Calu3 (cell line): ENCODE results near the gene PMVK. TPM values are rescaled to one million over a fixed set of nuclear protein-coding genes. Genes with fewer than 3 reads are reported as not detected.

ENCODE experiments used
- BruUV-seq: library from RNA; stranded (reverse); fragments of 400-500 nt; replicated peaks from 2 replicates; lab custom pipeline; 2021; lab: Mats Ljungman, UMichigan
- CTCF ChIA-PET: fragments of 300-600 bp; sonication (Branson Sonifier 250); formaldehyde crosslinking; loops from one replicate; lab custom pipeline; 2022; ENCODE audit warnings: antibody characterized with exemption; lab: Charles Lee
- DNase-seq: peaks from one replicate; pipeline ENCODE4 v3.0.0; 2022
- H3K27ac Mint-ChIP-seq: one replicate; pipeline ENCODE4 v1.8.0; 2022; ENCODE audit warnings: mixed read lengths; ENCODE audit not compliant: unreplicated experiment
- H3K27me3 Mint-ChIP-seq: one replicate; pipeline ENCODE4 v1.8.0; 2022; ENCODE audit warnings: mixed read lengths; ENCODE audit not compliant: unreplicated experiment
- H3K36me3 Mint-ChIP-seq: one replicate; pipeline ENCODE4 v1.8.0; 2022; ENCODE audit warnings: mild to moderate bottlenecking, moderate library complexity, mixed read lengths; ENCODE audit not compliant: insufficient read depth, unreplicated experiment
- H3K4me1 Mint-ChIP-seq: one replicate; pipeline ENCODE4 v1.8.0; 2022; ENCODE audit warnings: mild to moderate bottlenecking, low read depth, mixed read lengths; ENCODE audit not compliant: unreplicated experiment
- H3K4me3 Mint-ChIP-seq: one replicate; pipeline ENCODE4 v1.8.0; 2022; ENCODE audit warnings: mild to moderate bottlenecking, low read depth, moderate library complexity, mixed read lengths; ENCODE audit not compliant: unreplicated experiment
- H3K9me3 Mint-ChIP-seq: one replicate; pipeline ENCODE4 v1.8.0; 2022; ENCODE audit warnings: low read depth, mixed read lengths; ENCODE audit not compliant: unreplicated experiment
- intact Hi-C: fragments of 100-400 bp; cut with micrococcal nuclease; formaldehyde crosslinking; loops from one replicate; pipeline ENCODE4 v1.10.0; 2022; ENCODE audit not compliant: unreplicated experiment
- total RNA-seq: library from RNA; stranded (reverse); gene quantifications from 2 replicates; pipeline ENCODE4 v1.2.3, GENCODE V29; 2022
- TF ChIP-seq, protein P1 (sequence below): fragments of 200-600 bp; IDR thresholded peaks from one replicate; pipeline ENCODE4 v1.8.0; 2022; ENCODE audit warnings: antibody characterized with exemption; ENCODE audit not compliant: unreplicated experiment

Gene PMVK
- total RNA-seq, 1 experiment from 2014 or later, result 47.3 TPM

DNA sequence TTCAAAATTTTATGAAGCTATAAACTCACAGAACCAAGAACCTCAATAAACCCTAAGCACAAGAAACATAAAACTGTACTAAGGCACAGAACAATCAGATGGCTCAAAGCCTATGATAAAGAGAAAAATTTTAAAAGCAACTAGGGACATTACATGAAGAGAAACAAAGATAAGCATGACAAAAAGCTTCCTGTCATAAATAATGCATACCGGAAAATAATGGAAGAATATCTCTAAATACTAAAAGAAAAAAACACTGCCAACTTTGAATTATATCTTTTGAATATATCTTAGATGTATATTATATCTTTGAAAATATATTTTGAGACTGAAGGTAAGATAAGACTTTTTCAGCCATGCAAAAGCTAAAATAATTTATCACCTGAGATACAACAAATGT is 45.1 kb downstream of the PMVK start:
- Mint-ChIP-seq H3K27ac (no peak overlapping the region), H3K36me3 (no peaks in the 10 kb centered on the region), H3K9me3 (no peaks in the 10 kb centered on the region), H3K4me3 (no peak overlapping the region), H3K27me3 (peaks cover 64% of the 10 kb centered on the region), H3K4me1 (no peaks in the 10 kb centered on the region)
- intact Hi-C loops, result no loop called here
- BruUV-seq, result no TSS peak
- DNase-seq, result no peak
- CTCF ChIA-PET, result interaction anchor here (0.6 kb wide), 1 partner anchor 465 kb away, joined by 3 read pairs; no protein-coding TSS in a partner anchor
- TF ChIP-seq, protein P1, sequence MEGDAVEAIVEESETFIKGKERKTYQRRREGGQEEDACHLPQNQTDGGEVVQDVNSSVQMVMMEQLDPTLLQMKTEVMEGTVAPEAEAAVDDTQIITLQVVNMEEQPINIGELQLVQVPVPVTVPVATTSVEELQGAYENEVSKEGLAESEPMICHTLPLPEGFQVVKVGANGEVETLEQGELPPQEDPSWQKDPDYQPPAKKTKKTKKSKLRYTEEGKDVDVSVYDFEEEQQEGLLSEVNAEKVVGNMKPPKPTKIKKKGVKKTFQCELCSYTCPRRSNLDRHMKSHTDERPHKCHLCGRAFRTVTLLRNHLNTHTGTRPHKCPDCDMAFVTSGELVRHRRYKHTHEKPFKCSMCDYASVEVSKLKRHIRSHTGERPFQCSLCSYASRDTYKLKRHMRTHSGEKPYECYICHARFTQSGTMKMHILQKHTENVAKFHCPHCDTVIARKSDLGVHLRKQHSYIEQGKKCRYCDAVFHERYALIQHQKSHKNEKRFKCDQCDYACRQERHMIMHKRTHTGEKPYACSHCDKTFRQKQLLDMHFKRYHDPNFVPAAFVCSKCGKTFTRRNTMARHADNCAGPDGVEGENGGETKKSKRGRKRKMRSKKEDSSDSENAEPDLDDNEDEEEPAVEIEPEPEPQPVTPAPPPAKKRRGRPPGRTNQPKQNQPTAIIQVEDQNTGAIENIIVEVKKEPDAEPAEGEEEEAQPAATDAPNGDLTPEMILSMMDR, result no peak

DNA sequence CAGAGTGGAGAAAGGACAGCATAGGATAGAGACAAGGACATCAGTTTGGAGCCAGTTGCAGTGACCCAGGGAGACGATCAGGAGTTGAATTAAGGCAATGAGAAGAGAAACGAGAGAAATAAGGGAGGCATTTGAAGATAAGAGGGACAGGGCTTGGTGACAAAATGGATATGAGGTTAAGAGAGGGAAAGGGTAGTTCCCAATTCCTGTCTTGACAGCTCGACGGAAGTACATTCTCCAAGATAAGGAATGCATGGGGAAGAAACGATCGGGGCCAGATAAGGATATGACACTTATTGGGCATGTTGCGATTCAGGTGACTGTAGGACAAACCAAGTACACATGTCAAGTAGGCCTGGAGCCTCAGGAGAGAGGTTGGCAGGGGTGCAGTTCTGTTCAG is 47.8 kb downstream of the PMVK start:
- Mint-ChIP-seq H3K36me3 (no peaks in the 10 kb centered on the region), H3K27me3 (peaks cover 66% of the 10 kb centered on the region), H3K27ac (no peak overlapping the region), H3K9me3 (no peaks in the 10 kb centered on the region), H3K4me3 (no peak overlapping the region), H3K4me1 (no peaks in the 10 kb centered on the region)
- intact Hi-C loops, result no loop called here
- TF ChIP-seq, protein P1, result no peak
- CTCF ChIA-PET, result no interaction called here
- no peak for DNase-seq
- BruUV-seq, result no TSS peak

DNA sequence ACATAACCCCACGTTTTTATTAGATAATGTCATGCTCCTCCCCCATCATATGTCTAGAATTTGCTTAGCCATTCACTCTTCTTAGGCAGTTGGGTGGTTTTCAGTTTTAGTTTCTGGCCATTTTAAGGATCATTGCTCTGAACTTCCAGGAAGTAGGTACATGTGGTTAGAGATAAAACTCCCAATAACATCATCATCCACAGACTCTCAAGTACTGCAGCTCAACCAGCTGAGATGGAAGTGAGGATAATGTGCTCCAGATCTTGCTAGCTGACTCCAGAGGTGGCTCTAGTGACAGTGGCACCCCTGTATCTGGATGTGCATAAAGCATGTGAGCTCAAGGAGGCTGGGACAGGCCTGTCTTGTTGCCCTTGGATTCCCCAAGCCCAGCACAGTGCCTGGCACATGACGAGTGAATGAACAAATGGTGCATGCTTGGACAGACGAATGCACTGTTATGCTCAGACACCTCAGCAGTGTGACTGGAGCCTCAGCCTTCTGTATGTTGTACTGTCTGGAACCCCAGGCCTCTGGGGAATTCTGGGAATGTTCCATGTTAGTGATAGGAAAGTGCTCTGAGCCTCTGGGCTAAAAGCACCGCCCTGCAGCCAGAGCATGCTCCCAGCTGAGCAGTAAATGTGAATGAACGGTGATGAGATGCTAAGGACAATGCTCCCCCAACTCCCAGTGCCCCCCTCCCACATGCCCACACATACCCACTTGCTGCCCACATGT is 50.1 kb downstream of the PMVK start:
- DNase-seq, result no peak
- BruUV-seq, result no TSS peak
- no peak overlapping the region for H3K4me3 Mint-ChIP-seq
- peaks cover 6% of the 10 kb centered on the region for H3K4me1 Mint-ChIP-seq
- no peaks in the 10 kb centered on the region for H3K9me3 Mint-ChIP-seq
- H3K27ac Mint-ChIP-seq, result no peak overlapping the region
- TF ChIP-seq, protein P1, result no peak
- CTCF ChIA-PET, result interaction anchor here (0.7 kb wide), 1 partner anchor 36 kb away, joined by 3 read pairs; no protein-coding TSS in a partner anchor
- intact Hi-C loops, result no loop called here
- no peaks in the 10 kb centered on the region for H3K36me3 Mint-ChIP-seq
- H3K27me3 Mint-ChIP-seq, result peaks cover 68% of the 10 kb centered on the region

DNA sequence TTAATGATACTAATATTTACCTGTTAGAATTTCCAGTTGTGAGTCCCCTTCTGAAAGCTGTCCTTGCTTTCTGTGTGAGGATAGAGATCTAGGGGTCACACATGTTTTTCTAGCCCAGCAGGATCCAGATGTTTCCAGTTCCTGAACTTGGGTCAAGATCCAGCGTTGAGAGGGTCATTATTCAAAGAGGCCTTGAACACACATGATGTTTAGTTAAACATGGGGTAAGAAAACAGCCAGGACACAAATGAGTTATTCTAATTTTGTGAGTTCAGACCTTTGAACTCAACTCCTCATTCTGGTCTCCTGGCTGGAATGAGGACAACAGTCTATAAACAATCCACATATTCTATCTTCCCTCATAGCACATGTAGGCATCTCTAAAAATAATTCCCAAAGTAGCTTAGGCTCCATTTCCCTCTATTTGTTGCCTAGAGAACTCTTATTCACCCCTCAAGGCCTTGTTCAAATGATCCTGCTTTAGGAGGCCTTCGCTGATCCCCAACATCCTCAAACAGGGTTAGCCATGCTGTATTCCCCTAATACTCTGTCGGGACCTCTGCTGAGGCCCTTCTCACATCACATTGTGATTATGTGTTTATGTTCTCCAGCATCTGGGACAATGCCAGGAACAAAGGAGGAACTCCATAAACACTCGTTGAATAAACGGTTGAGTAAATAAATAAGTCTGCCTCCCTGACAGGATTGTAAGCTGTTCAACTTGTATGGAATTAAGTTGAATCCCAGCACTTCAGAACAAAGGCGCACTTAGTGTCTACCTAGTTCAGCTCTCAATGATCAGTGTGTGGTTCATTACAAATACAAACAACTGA is 51.4 kb downstream of the PMVK start:
- intact Hi-C loops, result no loop called here
- CTCF ChIA-PET, result interaction anchor here (0.7 kb wide), 1 partner anchor 252 kb away, joined by 9 read pairs; no protein-coding TSS in a partner anchor
- no peaks in the 10 kb centered on the region for H3K36me3 Mint-ChIP-seq

More for the DNA sequence above, 51.4 kb downstream of the PMVK start:
- peaks cover 71% of the 10 kb centered on the region for H3K27me3 Mint-ChIP-seq
- H3K4me3 Mint-ChIP-seq, result no peak overlapping the region
- BruUV-seq, result no TSS peak
- no peaks in the 10 kb centered on the region for H3K9me3 Mint-ChIP-seq
- TF ChIP-seq, protein P1, result no peak
- no peak for DNase-seq
- H3K4me1 Mint-ChIP-seq, result peaks cover 6% of the 10 kb centered on the region
- no peak overlapping the region for H3K27ac Mint-ChIP-seq
